ENCODE measurements around the gene GRN. TPM values are rescaled to one million over a fixed set of nuclear protein-coding genes. Genes with fewer than 3 reads are reported as not detected.

The GRN gene
- total RNA-seq, 4 donors from 2014 or later: 546 to 1,119 (median 694) TPM

DNA sequence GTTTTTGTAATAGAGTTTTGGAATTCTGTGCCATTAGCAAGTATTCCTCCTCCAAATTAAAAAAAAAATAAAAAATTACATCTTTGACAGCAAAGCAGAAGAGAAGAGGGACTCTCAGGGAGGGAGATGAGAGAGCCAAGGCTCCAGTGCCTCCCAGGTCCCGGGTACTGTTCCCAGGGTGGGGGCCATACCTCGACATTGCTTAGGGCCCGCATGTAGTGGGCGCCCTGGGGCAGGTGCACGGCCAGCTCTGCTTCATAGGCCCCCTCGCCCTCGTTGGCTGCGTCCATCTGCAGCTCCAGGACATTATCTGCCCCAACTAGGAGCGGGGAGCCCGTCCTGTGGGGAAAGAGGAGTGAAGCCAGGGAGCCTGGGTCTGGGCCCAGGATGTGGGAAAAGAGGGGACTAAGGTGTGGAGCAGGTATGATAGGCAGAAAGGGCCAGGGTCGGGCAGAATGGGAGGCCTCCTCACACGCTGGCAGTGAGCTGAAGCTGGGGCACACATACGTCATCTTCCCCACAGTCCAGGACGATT lies 33.1 kb downstream of the GRN start:
- in situ Hi-C loops (cut with MboI; ENCODE audit: low pct_ligation_motif_present in 1 of 4, low pct_unique_long_range_greater_than_20kb in 1 of 4, low sequenced_read_pairs in 3 of 4): loop anchor here in 1 of 4 donors (25.0 kb wide), 1 partner anchor 134 kb away; the partner anchor contains the start of gene GPATCH8
- Histone ChIP-seq H3K9me3 (no peaks in the 10 kb centered on the region), H3K36me3 (no peaks in the 10 kb centered on the region), H3K4me1 (peaks cover 0 to 5% (median 0%) of the 10 kb centered on the region in 4 donors), H3K27me3 (peaks cover 10% of the 10 kb centered on the region), H3K27ac (no peak overlapping the region), H3K4me3 (no peak overlapping the region)
- DNase-seq: no peak
- WGBS, 2 donors (ENCODE audit: low coverage in 1 of 2): 80 to 85% methylated on average over 4 to 14 of the region's 14 CpGs
- TF ChIP-seq EP300 (IDR thresholded peaks at IDR 0.05; ENCODE audit: low read depth) (no peak), POLR2AphosphoS5 (IDR thresholded peaks at IDR 0.05) (no peak), POLR2A (IDR thresholded peaks at IDR 0.05) (no peak)
- TF ChIP-seq, protein P1, sequence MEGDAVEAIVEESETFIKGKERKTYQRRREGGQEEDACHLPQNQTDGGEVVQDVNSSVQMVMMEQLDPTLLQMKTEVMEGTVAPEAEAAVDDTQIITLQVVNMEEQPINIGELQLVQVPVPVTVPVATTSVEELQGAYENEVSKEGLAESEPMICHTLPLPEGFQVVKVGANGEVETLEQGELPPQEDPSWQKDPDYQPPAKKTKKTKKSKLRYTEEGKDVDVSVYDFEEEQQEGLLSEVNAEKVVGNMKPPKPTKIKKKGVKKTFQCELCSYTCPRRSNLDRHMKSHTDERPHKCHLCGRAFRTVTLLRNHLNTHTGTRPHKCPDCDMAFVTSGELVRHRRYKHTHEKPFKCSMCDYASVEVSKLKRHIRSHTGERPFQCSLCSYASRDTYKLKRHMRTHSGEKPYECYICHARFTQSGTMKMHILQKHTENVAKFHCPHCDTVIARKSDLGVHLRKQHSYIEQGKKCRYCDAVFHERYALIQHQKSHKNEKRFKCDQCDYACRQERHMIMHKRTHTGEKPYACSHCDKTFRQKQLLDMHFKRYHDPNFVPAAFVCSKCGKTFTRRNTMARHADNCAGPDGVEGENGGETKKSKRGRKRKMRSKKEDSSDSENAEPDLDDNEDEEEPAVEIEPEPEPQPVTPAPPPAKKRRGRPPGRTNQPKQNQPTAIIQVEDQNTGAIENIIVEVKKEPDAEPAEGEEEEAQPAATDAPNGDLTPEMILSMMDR (IDR thresholded peaks at IDR 0.05): no peak
- intact Hi-C loops (cut with DNase I; ENCODE audit: low total_unique reads): no loop called here

DNA sequence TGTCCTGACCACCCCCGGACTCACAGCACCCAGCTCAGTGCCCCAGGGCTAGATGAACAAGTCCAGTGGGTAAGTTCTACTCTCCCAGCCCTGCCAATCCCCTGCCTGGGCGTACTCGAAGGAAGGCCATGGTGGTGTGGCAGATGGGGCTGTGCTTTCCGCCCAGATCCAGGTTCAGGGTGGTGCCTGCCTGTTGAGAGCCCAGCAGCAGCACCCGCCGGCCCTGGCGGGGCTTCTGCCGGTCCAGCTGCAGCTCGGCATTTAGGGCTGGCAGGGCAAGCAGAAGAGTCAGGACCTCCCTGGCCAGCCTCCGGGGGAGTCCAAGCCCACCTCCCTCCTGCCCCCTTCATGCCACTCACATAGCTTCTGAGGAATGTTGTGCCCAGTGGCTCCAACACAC lies 34.8 kb downstream of the GRN start:
- no peak overlapping the region for H3K27ac ChIP-seq
- peaks cover 21% of the 10 kb centered on the region for H3K27me3 ChIP-seq
- H3K9me3 ChIP-seq: no peaks in the 10 kb centered on the region
- peaks cover 0 to 6% (median 4%) of the 10 kb centered on the region in 4 donors for H3K4me1 ChIP-seq
- H3K36me3 ChIP-seq: no peaks in the 10 kb centered on the region
- DNase-seq: no peak
- intact Hi-C loops (cut with DNase I; ENCODE audit: low total_unique reads) (no loop called here), in situ Hi-C loops (cut with MboI; ENCODE audit: low pct_ligation_motif_present in 1 of 4, low pct_unique_long_range_greater_than_20kb in 1 of 4, low sequenced_read_pairs in 3 of 4) (loop anchor here in 1 of 4 donors (25.0 kb wide), 1 partner anchor 132 kb away; the partner anchor contains the start of gene GPATCH8)
- H3K4me3 ChIP-seq: no peak overlapping the region
- 100% methylated on average over 1 of the region's 10 CpGs; no CpG with 5 or more reads in 1 of the 2 donors for WGBS, 2 donors (ENCODE audit: low coverage in 1 of 2)
- no peak for TF ChIP-seq POLR2A (IDR thresholded peaks at IDR 0.05)
- TF ChIP-seq EP300 (IDR thresholded peaks at IDR 0.05; ENCODE audit: low read depth): no peak
- TF ChIP-seq, protein P1 (IDR thresholded peaks at IDR 0.05): no peak
- no peak for TF ChIP-seq POLR2AphosphoS5 (IDR thresholded peaks at IDR 0.05)

DNA sequence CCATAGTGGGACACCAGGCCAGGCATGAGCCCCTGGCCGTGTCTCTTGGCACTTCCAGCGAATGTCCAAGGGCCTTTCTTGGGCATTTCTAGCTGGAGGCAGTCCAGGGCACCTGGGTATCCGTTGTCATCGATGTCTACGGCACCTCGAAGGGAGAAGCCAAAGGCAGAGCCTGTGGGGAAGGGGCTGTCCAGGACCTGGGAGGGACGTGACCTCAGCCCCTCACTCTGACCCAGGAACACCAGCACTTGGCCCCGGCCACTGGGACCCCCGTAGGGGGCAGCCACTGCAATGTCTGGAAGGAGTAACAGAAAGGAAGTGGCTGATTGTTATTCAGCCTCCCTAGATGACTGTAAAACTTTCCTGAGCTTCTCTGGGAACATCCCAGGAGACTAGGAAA lies 35.7 kb downstream of the GRN start:
- no peak for TF ChIP-seq POLR2AphosphoS5 (IDR thresholded peaks at IDR 0.05)
- TF ChIP-seq EP300 (IDR thresholded peaks at IDR 0.05; ENCODE audit: low read depth): no peak
- TF ChIP-seq, protein P1 (IDR thresholded peaks at IDR 0.05): no peak
- no peak for TF ChIP-seq POLR2A (IDR thresholded peaks at IDR 0.05)
- Histone ChIP-seq H3K4me3 (no peak overlapping the region), H3K9me3 (no peaks in the 10 kb centered on the region), H3K27me3 (peaks cover 30% of the 10 kb centered on the region), H3K4me1 (peaks cover 1 to 15% (median 11%) of the 10 kb centered on the region in 4 donors), H3K27ac (no peak overlapping the region), H3K36me3 (no peaks in the 10 kb centered on the region)
- WGBS, 2 donors (ENCODE audit: low coverage in 1 of 2): 70% methylated on average over 9 of the region's 9 CpGs; no CpG with 5 or more reads in 1 of the 2 donors
- no peak for DNase-seq
- in situ Hi-C loops (cut with MboI; ENCODE audit: low pct_ligation_motif_present in 1 of 4, low pct_unique_long_range_greater_than_20kb in 1 of 4, low sequenced_read_pairs in 3 of 4): loop anchor here in 1 of 4 donors (25.0 kb wide), 1 partner anchor 132 kb away; the partner anchor contains the start of gene GPATCH8
- intact Hi-C loops (cut with DNase I; ENCODE audit: low total_unique reads): no loop called here

DNA sequence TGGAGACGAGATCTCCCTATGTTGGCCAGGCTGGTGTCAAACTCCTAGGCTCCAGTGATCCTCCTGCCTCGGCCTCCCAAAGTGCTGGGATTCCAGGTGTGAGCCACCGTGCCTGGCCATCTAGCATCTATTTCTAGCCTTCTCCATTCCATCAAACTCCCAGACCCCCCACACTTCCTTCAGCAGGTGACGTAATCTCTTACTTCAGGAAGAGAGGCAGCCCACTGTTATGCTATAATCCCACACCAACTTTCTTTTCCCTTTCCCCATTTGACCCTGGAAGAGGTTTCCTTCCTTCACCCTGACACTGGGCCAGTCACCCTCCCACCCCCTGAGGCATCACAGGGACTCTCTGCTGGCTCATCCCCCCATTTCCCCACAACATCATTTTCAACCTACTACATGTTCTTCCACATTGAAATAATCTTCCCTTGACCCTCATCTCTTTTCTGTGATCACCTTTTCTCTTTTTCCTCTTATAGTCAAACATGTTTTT lies 36.8 kb downstream of the GRN start:
- WGBS, 2 donors (ENCODE audit: low coverage in 1 of 2): 80 to 100% methylated on average over 1 to 4 of the region's 4 CpGs
- intact Hi-C loops (cut with DNase I; ENCODE audit: low total_unique reads): no loop called here
- H3K9me3 ChIP-seq: no peaks in the 10 kb centered on the region
- in situ Hi-C loops (cut with MboI; ENCODE audit: low pct_ligation_motif_present in 1 of 4, low pct_unique_long_range_greater_than_20kb in 1 of 4, low sequenced_read_pairs in 3 of 4): loop anchor here in 1 of 4 donors (25.0 kb wide), 1 partner anchor 130 kb away; the partner anchor contains the start of gene GPATCH8
- no peaks in the 10 kb centered on the region for H3K36me3 ChIP-seq
- no peak overlapping the region for H3K27ac ChIP-seq
- no peak for DNase-seq
- peaks cover 3 to 18% (median 15%) of the 10 kb centered on the region in 4 donors for H3K4me1 ChIP-seq
- TF ChIP-seq, protein P1 (IDR thresholded peaks at IDR 0.05): no peak
- TF ChIP-seq POLR2A (IDR thresholded peaks at IDR 0.05) (no peak), EP300 (IDR thresholded peaks at IDR 0.05; ENCODE audit: low read depth) (no peak), POLR2AphosphoS5 (IDR thresholded peaks at IDR 0.05) (no peak)
- H3K27me3 ChIP-seq: peaks cover 30% of the 10 kb centered on the region
- H3K4me3 ChIP-seq: no peak overlapping the region
